ENCODE measurements around the gene PRKCA. TPM values are rescaled to one million over a fixed set of nuclear protein-coding genes. Genes with fewer than 3 reads are reported as not detected.

PRKCA gene
- total and polyA plus RNA-seq, 2 experiments from 2014 or later: 6.4 to 35.4 TPM

GRCh38 chr17:66677201-66677981 lies 375.0 kb downstream of the PRKCA start:
- 0 out of 3 replicates have a peak, but pooled peaks cover 4% of the 10 kb centered on the region for H3K9me3 Mint-ChIP-seq
- H3K4me3 Mint-ChIP-seq: no peak overlapping the region
- no peak overlapping the region for H3K27ac Mint-ChIP-seq
- Histone ChIP-seq H3K27ac (ENCODE audit: low read depth) (no peak overlapping the region), H3K36me3 (ENCODE audit: insufficient read depth) (no peaks in the 10 kb centered on the region), H3F3A (replicated peaks; ENCODE audit: low read depth) (no peaks in the 10 kb centered on the region), H2AFZ (no peak overlapping the region), H3K4me1 (ENCODE audit: insufficient read depth) (no peaks in the 10 kb centered on the region; the same call in 1 of the 2 replicates), H3K79me2 (replicated peaks; ENCODE audit: insufficient read depth) (no peaks in the 10 kb centered on the region), H3K27me3 (ENCODE audit: insufficient read depth) (no peaks in the 10 kb centered on the region), H3K9me2 (ENCODE audit: insufficient read depth) (no peaks in the 10 kb centered on the region), H3K4me2 (no peak overlapping the region), H4K20me1 (replicated peaks; ENCODE audit: insufficient read depth) (no peaks in the 10 kb centered on the region), H3K4me3 (no peak overlapping the region)
- DNase-seq (ENCODE audit: low spot score) (no peak), ATAC-seq (no peak)
- no peaks in the 10 kb centered on the region for H3K36me3 Mint-ChIP-seq (ENCODE audit: low read depth)
- peaks cover 13% of the 10 kb centered on the region for H3K4me1 Mint-ChIP-seq
- no peaks in the 10 kb centered on the region for H3K27me3 Mint-ChIP-seq (ENCODE audit: insufficient read depth, low read depth, poor library complexity)
- TF ChIP-seq JUNB (IDR thresholded peaks at IDR 0.05; ENCODE audit: unreplicated experiment) (no peak), ZNF114 (CRISPR knock-in tag; IDR thresholded peaks at IDR 0.05) (no peak), EZH2 (IDR thresholded peaks at IDR 0.05; ENCODE audit: low read depth, unreplicated experiment) (no peak), ZNF331 (CRISPR knock-in tag; IDR thresholded peaks at IDR 0.05; ENCODE audit: low read depth) (no peak)

- no peaks in the 10 kb centered on the region for H3K27me3 ChIP-seq (ENCODE audit: insufficient read depth)
- no peak overlapping the region for H3K27ac Mint-ChIP-seq
- no peak overlapping the region for H3K27ac ChIP-seq (ENCODE audit: low read depth)
- H3K4me1 ChIP-seq (ENCODE audit: insufficient read depth): no peaks in the 10 kb centered on the region; the same call in 1 of the 2 replicates
- H3K4me1 Mint-ChIP-seq: peaks cover 13% of the 10 kb centered on the region
- H2AFZ ChIP-seq: no peak overlapping the region
- no peaks in the 10 kb centered on the region for H3K27me3 Mint-ChIP-seq (ENCODE audit: insufficient read depth, low read depth, poor library complexity)
- H3K4me3 ChIP-seq: no peak overlapping the region
- no peak overlapping the region for H3K4me2 ChIP-seq
- TF ChIP-seq CTCF (conservative IDR thresholded peaks at IDR 0.05; ENCODE audit: low read depth in 2 of 2): no peak
- TF ChIP-seq ZNF114 (CRISPR knock-in tag; IDR thresholded peaks at IDR 0.05): no peak
- no peak for TF ChIP-seq CREB1 (CRISPR knock-in tag; IDR thresholded peaks at IDR 0.05; ENCODE audit: low read depth)
- no peak for TF ChIP-seq EZH2phosphoT487 (IDR thresholded peaks at IDR 0.05; ENCODE audit: unreplicated experiment)
- TF ChIP-seq ZNF331 (CRISPR knock-in tag; IDR thresholded peaks at IDR 0.05; ENCODE audit: low read depth): no peak
- H3K9me2 ChIP-seq (ENCODE audit: insufficient read depth): no peaks in the 10 kb centered on the region
- DNase-seq (ENCODE audit: low spot score): no peak
- H4K20me1 ChIP-seq (replicated peaks; ENCODE audit: insufficient read depth): no peaks in the 10 kb centered on the region
- H3K9me3 Mint-ChIP-seq: 0 out of 3 replicates have a peak, but pooled peaks cover 4% of the 10 kb centered on the region
- H3K4me3 Mint-ChIP-seq: no peak overlapping the region
- no peaks in the 10 kb centered on the region for H3K36me3 ChIP-seq (ENCODE audit: insufficient read depth)
- no peak for ATAC-seq
- H3F3A ChIP-seq (replicated peaks; ENCODE audit: low read depth): no peaks in the 10 kb centered on the region
- no peaks in the 10 kb centered on the region for H3K79me2 ChIP-seq (replicated peaks; ENCODE audit: insufficient read depth)
- H3K36me3 Mint-ChIP-seq (ENCODE audit: low read depth): no peaks in the 10 kb centered on the region
Measured at GRCh38 chr17:66678061-66678460, 375.6 kb downstream of the PRKCA start.

GRCh38 chr17:66678827-66679226 lies 376.4 kb downstream of the PRKCA start:
- H3K4me1 Mint-ChIP-seq: peaks cover 13% of the 10 kb centered on the region
- no peak for TF ChIP-seq STAT1 (IDR thresholded peaks at IDR 0.05; ENCODE audit: unreplicated experiment)
- no peak for TF ChIP-seq ZNF331 (CRISPR knock-in tag; IDR thresholded peaks at IDR 0.05; ENCODE audit: low read depth)
- TF ChIP-seq JUNB (IDR thresholded peaks at IDR 0.05; ENCODE audit: unreplicated experiment): no peak
- TF ChIP-seq REST (IDR thresholded peaks at IDR 0.05; ENCODE audit: unreplicated experiment): no peak
- TF ChIP-seq POLR2AphosphoS5 (IDR thresholded peaks at IDR 0.05; ENCODE audit: low read depth): no peak
- TF ChIP-seq NANOG (IDR thresholded peaks at IDR 0.05; ENCODE audit: borderline replicate concordance): no peak
- TF ChIP-seq CREB1 (CRISPR knock-in tag; IDR thresholded peaks at IDR 0.05; ENCODE audit: low read depth): no peak
- no peak for TF ChIP-seq ETS1 (IDR thresholded peaks at IDR 0.05)

More at GRCh38 chr17:66678827-66679226, 376.4 kb downstream of the PRKCA start:
- Mint-ChIP-seq H3K4me3 (no peak overlapping the region), H3K27ac (no peak overlapping the region), H3K27me3 (ENCODE audit: insufficient read depth, low read depth, poor library complexity) (no peaks in the 10 kb centered on the region), H3K9me3 (0 out of 3 replicates have a peak, but pooled peaks cover 4% of the 10 kb centered on the region), H3K36me3 (ENCODE audit: low read depth) (no peaks in the 10 kb centered on the region)
- H3K36me3 ChIP-seq (ENCODE audit: insufficient read depth): no peaks in the 10 kb centered on the region
- no peaks in the 10 kb centered on the region for H3K27me3 ChIP-seq (ENCODE audit: insufficient read depth)
- H3K4me2 ChIP-seq: no peak overlapping the region
- no peaks in the 10 kb centered on the region for H3K9me2 ChIP-seq (ENCODE audit: insufficient read depth)
- no peak overlapping the region for H2AFZ ChIP-seq
- H3K27ac ChIP-seq (ENCODE audit: low read depth): no peak overlapping the region
- H3K4me1 ChIP-seq (ENCODE audit: insufficient read depth): no peaks in the 10 kb centered on the region; the same call in 1 of the 2 replicates
- no peaks in the 10 kb centered on the region for H3K79me2 ChIP-seq (replicated peaks; ENCODE audit: insufficient read depth)
- no peaks in the 10 kb centered on the region for H4K20me1 ChIP-seq (replicated peaks; ENCODE audit: insufficient read depth)
- H3K4me3 ChIP-seq: no peak overlapping the region
- H3F3A ChIP-seq (replicated peaks; ENCODE audit: low read depth): no peaks in the 10 kb centered on the region
- no peak for DNase-seq (ENCODE audit: low spot score)
- no peak for ATAC-seq
